GM12878 (cell line): Measurements from ENCODE around the gene SMYD5. TPM values are rescaled to one million over a fixed set of nuclear protein-coding genes. Genes with fewer than 3 reads are reported as not detected.

Experiments
- ATAC-seq: fragments of 200-7000 bp; cut with Tn5 transposase; 3 replicates; pipeline ENCODE4 v1.9.1; 2020; ENCODE audit warnings: mild to moderate bottlenecking, moderate library complexity
- BruUV-seq: library from RNA; stranded (reverse); fragments of 400-500 nt; replicated peaks from 2 replicates; lab custom pipeline; 2021; lab: Mats Ljungman, UMichigan
- CTCF ChIA-PET: fragments of 300-600 bp; sonication (Branson Sonifier 250); formaldehyde crosslinking; extraction: SDS; loops from one replicate; lab custom pipeline; 2021; ENCODE audit warnings: inconsistent platforms; lab: Yijun Ruan, JAX
- POLR2A ChIA-PET: fragments of 350-600 bp; formaldehyde crosslinking; extraction: SDS; loops from one replicate; lab custom pipeline; 2021; ENCODE audit warnings: inconsistent platforms; lab: Charles Lee
- RAD21 ChIA-PET: fragments of 300-600 bp; sonication (Branson Sonifier 250); formaldehyde crosslinking; loops from one replicate; lab custom pipeline; 2023; ENCODE audit warnings: antibody characterized with exemption; ENCODE audit not compliant: unreplicated experiment; lab: Charles Lee
- SMC1A ChIA-PET: fragments of 300-600 bp; sonication (Branson Sonifier 250); formaldehyde crosslinking; loops from one replicate; lab custom pipeline; 2023; ENCODE audit not compliant: unreplicated experiment, uncharacterized antibody; lab: Charles Lee
- DNase-seq: peaks from one replicate; pipeline ENCODE4 v3.0.0-alpha.2; 2011; ENCODE audit warnings: low read depth, low spot score
- FAIRE-seq: peaks from 3 replicates; lab custom pipeline; 2011; peaks lifted over from hg19 to GRCh38; lab: Jason Lieb, UNC
- H2AFZ ChIP-seq: 2 replicates; pipeline ENCODE4 v1.6.0; 2011; ENCODE audit warnings: low read depth, low read length, control low read depth; ENCODE audit not compliant: control insufficient read depth
- H3K27ac ChIP-seq: 2 replicates; pipeline ENCODE4 v1.5.1; 2011; ENCODE audit warnings: control low read depth; ENCODE audit not compliant: control insufficient read depth, insufficient read depth
- H3K27me3 ChIP-seq, 2 experiments: replicated peaks in 1 of 2; 2 replicates each; pipeline versions ENCODE4 v1.6.0 to v1.6.1; 2011; ENCODE audit warnings: low read length in 1 of 2; ENCODE audit not compliant: control insufficient read depth in 2 of 2, insufficient read depth in 2 of 2
- H3K36me3 ChIP-seq, 2 experiments: 2 replicates each; pipeline ENCODE4 v1.5.1; 2011; ENCODE audit warnings: low read length in 1 of 2; ENCODE audit not compliant: control insufficient read depth in 2 of 2, insufficient read depth in 2 of 2
- H3K4me1 ChIP-seq: 2 replicates; pipeline ENCODE4 v1.6.1; 2011; ENCODE audit warnings: mild to moderate bottlenecking, low read length, moderate library complexity, mixed read lengths; ENCODE audit not compliant: control insufficient read depth, insufficient read depth
- H3K4me2 ChIP-seq: 2 replicates; pipeline ENCODE4 v1.6.0; 2011; ENCODE audit warnings: control low read depth; ENCODE audit not compliant: control insufficient read depth, insufficient read depth
- H3K4me3 ChIP-seq: fragments of 200-600 bp; sonication (generic); 2 replicates; pipeline ENCODE4 v1.5.1; 2016
- H3K79me2 ChIP-seq: 2 replicates; pipeline ENCODE4 v1.6.0; 2011; ENCODE audit warnings: low read length; ENCODE audit not compliant: control insufficient read depth, insufficient read depth
- H3K9ac ChIP-seq: 2 replicates; pipeline ENCODE4 v1.8.0; 2011; ENCODE audit warnings: low read length, control low read depth, mixed read lengths; ENCODE audit not compliant: control insufficient read depth, insufficient read depth
- H3K9me3 ChIP-seq: replicated peaks from 3 replicates; pipeline ENCODE4 v1.5.1; 2011; ENCODE audit warnings: mild to moderate bottlenecking, low read length; ENCODE audit not compliant: control insufficient read depth, insufficient read depth
- H4K20me1 ChIP-seq: 2 replicates; pipeline ENCODE4 v1.6.0; 2011; ENCODE audit not compliant: control insufficient read depth, insufficient read depth
- LARP7 ChIP-seq: fragments of 450-650 bp; IDR thresholded peaks from 2 replicates; pipeline ENCODE4 v1.6.1; 2017; ENCODE audit warnings: mild to moderate bottlenecking
- NFYA ChIP-seq: IDR thresholded peaks from 2 replicates; pipeline ENCODE4 v1.6.1; 2011; ENCODE audit warnings: low read depth, mild to moderate bottlenecking, low read length, improper control_type of control experiment, borderline replicate concordance
- POLR2AphosphoS2 ChIP-seq: IDR thresholded peaks from 2 replicates; pipeline ENCODE4 v1.6.1; 2011; ENCODE audit warnings: low read depth, mild to moderate bottlenecking, low read length, improper control_type of control experiment, moderate library complexity
- RAD21 ChIP-seq: IDR thresholded peaks from 2 replicates; pipeline ENCODE4 v1.6.1; 2011; ENCODE audit warnings: mild to moderate bottlenecking, low read depth, low read length, moderate library complexity; ENCODE audit not compliant: insufficient read depth
- RAD51 ChIP-seq: fragments of 450-650 bp; IDR thresholded peaks from 2 replicates; pipeline ENCODE4 v1.6.1; 2016; ENCODE audit warnings: moderate library complexity, mild to moderate bottlenecking, inconsistent platforms
- SPI1 ChIP-seq: IDR thresholded peaks from 2 replicates; pipeline ENCODE4 v1.6.1; 2011; ENCODE audit warnings: low read depth, mild to moderate bottlenecking, low read length, moderate library complexity, borderline replicate concordance; ENCODE audit not compliant: insufficient read depth
- TCF7 ChIP-seq: IDR thresholded peaks from 2 replicates; pipeline ENCODE4 v1.6.1; 2014; ENCODE audit warnings: antibody characterized with exemption, borderline replicate concordance
- ZNF24 ChIP-seq: fragments of 450-650 bp; IDR thresholded peaks from 2 replicates; pipeline ENCODE4 v1.6.1; 2017; ENCODE audit warnings: antibody characterized with exemption, mild to moderate bottlenecking
- ZNF384 ChIP-seq: IDR thresholded peaks from 2 replicates; pipeline ENCODE4 v1.6.1; 2012; ENCODE audit warnings: low read depth, mild to moderate bottlenecking, low read length, improper control_type of control experiment, borderline replicate concordance
- WGBS: methylation state at CpG from one replicate; pipeline ENCODE4 v1.1.6; 2016; ENCODE audit warnings: low lambda C conversion rate; ENCODE audit not compliant: insufficient replicate concordance, insufficient coverage; ENCODE audit errors: missing lambda C conversion rate; 5-methylcytosine and 5-hydroxymethylcytosine counted together
- in situ Hi-C: fragments of 300-500 bp; cut with MboI; formaldehyde crosslinking; loops from 9 replicates; pipeline ENCODE4 v1.14.3; 2018; ENCODE audit warnings: mixed read lengths
- intact Hi-C: fragments of 100-400 bp; cut with micrococcal nuclease; formaldehyde crosslinking; loops from one replicate; pipeline ENCODE4 v1.14.2; 2022; ENCODE audit not compliant: unreplicated experiment
- polyA plus RNA-seq, 11 experiments: library from polyadenylated mRNA; depleted of rRNA in 4 of 11; unstranded in 6 of 11; stranded (reverse) in 5 of 11; fragments of >200 nt; fragmentation: Nextera tagmentation in 4 of 11; fragmentation: Illumina TruSeq in 1 of 11; extraction: Ambion mirVana in 4 of 11; extraction: Trizol in 1 of 11; gene quantifications; 1 replicate in 1 of 11; 2 replicates in 10 of 11; pipeline versions ENCODE4 v1.2.1 to v1.2.3, GENCODE V29; 2011 to 2016; ENCODE audit warnings: inconsistent platforms in 2 of 11, missing spikeins in 2 of 11, low read depth in 1 of 11
- total RNA-seq, 4 experiments: library from RNA; depleted of rRNA in 3 of 4; stranded (reverse); fragments of >200 nt in 3 of 4; fragmentation: Illumina TruSeq in 1 of 4; extraction: Trizol in 1 of 4; gene quantifications; 2 replicates each; pipeline versions ENCODE4 v1.2.1 to v1.2.3, GENCODE V29; 2013 to 2021
- TF ChIP-seq, protein P1 (sequence below): IDR thresholded peaks from 2 replicates; pipeline ENCODE4 v1.6.1; 2012; ENCODE audit warnings: low read length, inconsistent platforms
- TF ChIP-seq, protein P2 (sequence below): fragments of 450-650 bp; IDR thresholded peaks from 2 replicates; pipeline ENCODE4 v1.6.1; 2018; ENCODE audit warnings: borderline replicate concordance, mild to moderate bottlenecking; ENCODE audit not compliant: partially characterized antibody
- TF ChIP-seq, protein P3 (sequence below): IDR thresholded peaks from 2 replicates; pipeline ENCODE4 v1.6.1; 2012; ENCODE audit warnings: mild to moderate bottlenecking, low read depth, low read length

SMYD5 gene
- total and polyA plus RNA-seq, 10 of the 15 experiments (the other 5 are each of a cell fraction or from before 2014, with no cell fraction given): 6.1 to 35.3 (median 26.4) TPM

DNA sequence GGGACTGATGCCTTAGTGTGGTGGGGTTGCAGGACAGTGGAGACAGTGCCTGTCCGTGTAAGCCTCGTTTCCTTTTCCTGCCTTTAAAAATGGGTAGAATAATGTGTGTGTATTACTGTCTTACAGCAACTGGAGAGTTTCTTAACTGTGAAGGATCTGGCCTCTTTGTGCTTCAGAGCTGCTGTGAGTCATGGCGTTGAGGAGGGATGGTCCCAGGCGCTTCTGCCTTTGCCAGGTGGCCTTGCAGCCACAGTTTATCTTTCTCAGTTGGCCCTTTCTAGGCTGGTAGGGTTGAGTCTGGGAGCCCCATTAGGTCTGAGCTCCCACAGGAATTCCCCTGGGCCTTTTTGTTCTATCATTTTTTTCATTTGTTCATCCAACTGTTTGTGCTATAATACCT is 9.8 kb downstream of the SMYD5 start (continued):
- TF ChIP-seq RAD21: no peak
- TF ChIP-seq, protein P1, sequence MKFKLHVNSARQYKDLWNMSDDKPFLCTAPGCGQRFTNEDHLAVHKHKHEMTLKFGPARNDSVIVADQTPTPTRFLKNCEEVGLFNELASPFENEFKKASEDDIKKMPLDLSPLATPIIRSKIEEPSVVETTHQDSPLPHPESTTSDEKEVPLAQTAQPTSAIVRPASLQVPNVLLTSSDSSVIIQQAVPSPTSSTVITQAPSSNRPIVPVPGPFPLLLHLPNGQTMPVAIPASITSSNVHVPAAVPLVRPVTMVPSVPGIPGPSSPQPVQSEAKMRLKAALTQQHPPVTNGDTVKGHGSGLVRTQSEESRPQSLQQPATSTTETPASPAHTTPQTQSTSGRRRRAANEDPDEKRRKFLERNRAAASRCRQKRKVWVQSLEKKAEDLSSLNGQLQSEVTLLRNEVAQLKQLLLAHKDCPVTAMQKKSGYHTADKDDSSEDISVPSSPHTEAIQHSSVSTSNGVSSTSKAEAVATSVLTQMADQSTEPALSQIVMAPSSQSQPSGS: no peak
- no peak for TF ChIP-seq TCF7
- TF ChIP-seq ZNF384: no peak

DNA sequence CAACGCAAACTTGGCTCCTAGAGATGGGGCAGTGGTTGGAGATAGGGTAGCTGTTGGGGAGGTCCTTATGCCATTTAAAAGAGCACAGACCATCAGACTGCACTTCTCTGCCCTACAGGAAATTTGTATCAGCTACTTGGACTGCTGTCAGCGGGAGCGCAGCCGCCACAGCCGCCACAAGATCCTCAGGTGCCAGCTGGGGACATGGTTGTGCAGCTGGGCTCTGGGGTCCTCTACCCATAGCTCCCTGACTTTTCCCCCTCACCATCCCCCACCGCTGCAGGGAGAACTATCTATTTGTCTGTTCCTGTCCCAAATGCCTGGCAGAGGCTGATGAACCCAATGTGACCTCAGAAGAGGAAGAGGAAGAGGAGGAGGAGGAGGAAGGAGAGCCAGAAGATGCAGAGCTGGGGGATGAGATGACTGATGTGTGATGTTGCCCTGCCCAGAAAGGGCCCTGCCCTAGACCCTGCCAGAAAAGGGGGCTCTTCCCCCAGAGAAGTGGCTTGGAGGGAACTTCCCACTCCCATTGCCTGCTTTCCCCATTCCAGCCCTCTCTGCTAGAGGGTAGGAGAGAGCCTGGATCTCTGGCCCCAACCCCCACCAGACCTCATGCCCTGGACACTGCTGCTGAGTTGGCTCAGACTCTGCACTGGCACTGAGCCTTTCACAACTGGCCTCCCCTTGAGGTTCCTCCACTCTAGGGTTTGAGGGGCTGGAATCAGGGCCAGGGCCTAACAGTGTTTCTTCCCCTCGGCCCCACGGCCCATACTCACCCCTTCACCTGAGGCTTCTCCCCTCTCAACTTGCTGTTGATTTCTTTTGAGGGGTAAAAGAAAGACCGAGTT is 11.7 kb downstream of the SMYD5 start:
- in situ Hi-C loops: no loop called here
- CTCF ChIA-PET: no interaction called here
- POLR2A ChIA-PET: no interaction called here
- SMC1A ChIA-PET: no interaction called here
- no peak for ATAC-seq
- Histone ChIP-seq H3K36me3 (peaks cover 2 to 19% of the 10 kb centered on the region in 2 experiments; a peak in 2 of 4 replicates), H3K27me3 (no peaks in the 10 kb centered on the region), H3K27ac (no peak overlapping the region), H3K9ac (no peak overlapping the region), H4K20me1 (no peaks in the 10 kb centered on the region), H3K4me2 (no peak overlapping the region), H2AFZ (no peak overlapping the region), H3K4me3 (no peak overlapping the region), H3K9me3 (no peaks in the 10 kb centered on the region), H3K79me2 (no peaks in the 10 kb centered on the region), H3K4me1 (no peaks in the 10 kb centered on the region)
- intact Hi-C loops: no loop called here
- BruUV-seq: no TSS peak
- RAD21 ChIA-PET: no interaction called here
- FAIRE-seq: no peak
- WGBS: 80% methylated on average over 9 of the region's 9 CpGs
- DNase-seq: no peak
- TF ChIP-seq, protein P2, sequence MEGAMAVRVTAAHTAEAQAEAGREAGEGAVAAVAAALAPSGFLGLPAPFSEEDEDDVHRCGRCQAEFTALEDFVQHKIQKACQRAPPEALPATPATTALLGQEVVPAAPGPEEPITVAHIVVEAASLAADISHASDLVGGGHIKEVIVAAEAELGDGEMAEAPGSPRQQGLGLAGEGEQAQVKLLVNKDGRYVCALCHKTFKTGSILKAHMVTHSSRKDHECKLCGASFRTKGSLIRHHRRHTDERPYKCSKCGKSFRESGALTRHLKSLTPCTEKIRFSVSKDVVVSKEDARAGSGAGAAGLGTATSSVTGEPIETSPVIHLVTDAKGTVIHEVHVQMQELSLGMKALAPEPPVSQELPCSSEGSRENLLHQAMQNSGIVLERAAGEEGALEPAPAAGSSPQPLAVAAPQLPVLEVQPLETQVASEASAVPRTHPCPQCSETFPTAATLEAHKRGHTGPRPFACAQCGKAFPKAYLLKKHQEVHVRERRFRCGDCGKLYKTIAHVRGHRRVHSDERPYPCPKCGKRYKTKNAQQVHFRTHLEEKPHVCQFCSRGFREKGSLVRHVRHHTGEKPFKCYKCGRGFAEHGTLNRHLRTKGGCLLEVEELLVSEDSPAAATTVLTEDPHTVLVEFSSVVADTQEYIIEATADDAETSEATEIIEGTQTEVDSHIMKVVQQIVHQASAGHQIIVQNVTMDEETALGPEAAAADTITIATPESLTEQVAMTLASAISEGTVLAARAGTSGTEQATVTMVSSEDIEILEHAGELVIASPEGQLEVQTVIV: no peak
- TF ChIP-seq LARP7: no peak
- TF ChIP-seq ZNF24: no peak
- no peak for TF ChIP-seq POLR2AphosphoS2
- TF ChIP-seq SPI1: no peak
- TF ChIP-seq, protein P3, sequence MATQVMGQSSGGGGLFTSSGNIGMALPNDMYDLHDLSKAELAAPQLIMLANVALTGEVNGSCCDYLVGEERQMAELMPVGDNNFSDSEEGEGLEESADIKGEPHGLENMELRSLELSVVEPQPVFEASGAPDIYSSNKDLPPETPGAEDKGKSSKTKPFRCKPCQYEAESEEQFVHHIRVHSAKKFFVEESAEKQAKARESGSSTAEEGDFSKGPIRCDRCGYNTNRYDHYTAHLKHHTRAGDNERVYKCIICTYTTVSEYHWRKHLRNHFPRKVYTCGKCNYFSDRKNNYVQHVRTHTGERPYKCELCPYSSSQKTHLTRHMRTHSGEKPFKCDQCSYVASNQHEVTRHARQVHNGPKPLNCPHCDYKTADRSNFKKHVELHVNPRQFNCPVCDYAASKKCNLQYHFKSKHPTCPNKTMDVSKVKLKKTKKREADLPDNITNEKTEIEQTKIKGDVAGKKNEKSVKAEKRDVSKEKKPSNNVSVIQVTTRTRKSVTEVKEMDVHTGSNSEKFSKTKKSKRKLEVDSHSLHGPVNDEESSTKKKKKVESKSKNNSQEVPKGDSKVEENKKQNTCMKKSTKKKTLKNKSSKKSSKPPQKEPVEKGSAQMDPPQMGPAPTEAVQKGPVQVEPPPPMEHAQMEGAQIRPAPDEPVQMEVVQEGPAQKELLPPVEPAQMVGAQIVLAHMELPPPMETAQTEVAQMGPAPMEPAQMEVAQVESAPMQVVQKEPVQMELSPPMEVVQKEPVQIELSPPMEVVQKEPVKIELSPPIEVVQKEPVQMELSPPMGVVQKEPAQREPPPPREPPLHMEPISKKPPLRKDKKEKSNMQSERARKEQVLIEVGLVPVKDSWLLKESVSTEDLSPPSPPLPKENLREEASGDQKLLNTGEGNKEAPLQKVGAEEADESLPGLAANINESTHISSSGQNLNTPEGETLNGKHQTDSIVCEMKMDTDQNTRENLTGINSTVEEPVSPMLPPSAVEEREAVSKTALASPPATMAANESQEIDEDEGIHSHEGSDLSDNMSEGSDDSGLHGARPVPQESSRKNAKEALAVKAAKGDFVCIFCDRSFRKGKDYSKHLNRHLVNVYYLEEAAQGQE: no peak
- TF ChIP-seq RAD51: no peak
- TF ChIP-seq NFYA: no peak
